Activated T-helper 2 cell treated with anti-CD3 and anti-CD28 coated beads, Interferon-gamma antibody, Interleukin-2, Interleukin-4, amounts not matched to agents 10 μg/mL and 5 μg/mL and 100 μg/mL, durations not matched to agents 14 hours and 24 hours and 36 hours (primary cell): ENCODE results near the gene XCR1. TPM values are rescaled to one million over a fixed set of nuclear protein-coding genes. Genes with fewer than 3 reads are reported as not detected.

Source experiments
- DNase-seq: peaks from one replicate; pipeline ENCODE4 v3.0.0; 2021; ENCODE audit warnings: low spot score
- H3K27ac Mint-ChIP-seq: one replicate; pipeline ENCODE4 v1.8.0; 2021; ENCODE audit warnings: mixed read lengths
- H3K27me3 Mint-ChIP-seq: one replicate; pipeline ENCODE4 v1.8.0; 2021; ENCODE audit warnings: low read depth, mixed read lengths
- H3K36me3 Mint-ChIP-seq: one replicate; pipeline ENCODE4 v1.8.0; 2021; ENCODE audit warnings: low read depth, mixed read lengths
- H3K4me1 Mint-ChIP-seq: one replicate; pipeline ENCODE4 v1.8.0; 2021; ENCODE audit warnings: low read depth, mixed read lengths
- H3K4me3 Mint-ChIP-seq: one replicate; pipeline ENCODE4 v1.8.0; 2021; ENCODE audit warnings: low read depth, mild to moderate bottlenecking, moderate library complexity, mixed read lengths
- H3K9me3 Mint-ChIP-seq: one replicate; pipeline ENCODE4 v1.8.0; 2021; ENCODE audit warnings: mixed read lengths
- intact Hi-C: fragments of 100-400 bp; cut with micrococcal nuclease; formaldehyde crosslinking; loops from one replicate; pipeline ENCODE4 v1.15.1; 2023
- total RNA-seq: library from RNA; stranded (reverse); gene quantifications from 2 replicates; pipeline ENCODE4 v1.2.3, GENCODE V29; 2022

Gene XCR1
- total RNA-seq, 1 donor from 2014 or later: 0.07 TPM

- Mint-ChIP-seq H3K27ac (no peak overlapping the region), H3K4me3 (no peak overlapping the region)
Measured at GRCh38 chr3:45969116-45969515, 58.2 kb downstream of the XCR1 start.

DNA sequence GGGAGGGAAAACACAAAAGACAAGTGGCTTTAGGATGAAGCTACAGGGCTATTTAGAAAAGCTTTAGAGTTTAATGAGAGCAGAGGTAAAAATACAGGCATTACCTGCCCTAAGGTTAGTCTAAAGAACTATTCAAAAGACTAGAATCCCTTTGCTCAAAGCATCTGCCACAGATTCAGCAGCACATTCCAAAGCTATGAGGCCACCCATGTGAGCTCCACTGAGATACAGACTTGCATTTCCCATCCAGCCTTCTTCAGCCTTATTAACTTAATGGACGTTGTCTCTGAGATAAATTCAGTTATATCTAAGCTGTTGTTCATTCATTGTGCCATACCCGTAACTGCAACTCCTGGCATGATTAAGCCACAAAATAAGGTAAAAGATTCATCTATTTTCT is 58.6 kb downstream of the XCR1 start:
- H3K4me1 Mint-ChIP-seq: peaks cover 74% of the 10 kb centered on the region
- H3K4me3 Mint-ChIP-seq: no peak overlapping the region
- intact Hi-C loops: no loop called here
- no peaks in the 10 kb centered on the region for H3K9me3 Mint-ChIP-seq
- H3K27me3 Mint-ChIP-seq: no peaks in the 10 kb centered on the region
- H3K27ac Mint-ChIP-seq: no peak overlapping the region
- H3K36me3 Mint-ChIP-seq: peaks cover 97% of the 10 kb centered on the region
- DNase-seq: no peak

More at GRCh38 chr3:45969116-45969515, 58.2 kb downstream of the XCR1 start:
- Mint-ChIP-seq H3K27me3 (no peaks in the 10 kb centered on the region), H3K9me3 (no peaks in the 10 kb centered on the region), H3K36me3 (peaks cover 96% of the 10 kb centered on the region), H3K4me1 (peaks cover 70% of the 10 kb centered on the region)
- intact Hi-C loops: no loop called here
- DNase-seq: no peak

DNA sequence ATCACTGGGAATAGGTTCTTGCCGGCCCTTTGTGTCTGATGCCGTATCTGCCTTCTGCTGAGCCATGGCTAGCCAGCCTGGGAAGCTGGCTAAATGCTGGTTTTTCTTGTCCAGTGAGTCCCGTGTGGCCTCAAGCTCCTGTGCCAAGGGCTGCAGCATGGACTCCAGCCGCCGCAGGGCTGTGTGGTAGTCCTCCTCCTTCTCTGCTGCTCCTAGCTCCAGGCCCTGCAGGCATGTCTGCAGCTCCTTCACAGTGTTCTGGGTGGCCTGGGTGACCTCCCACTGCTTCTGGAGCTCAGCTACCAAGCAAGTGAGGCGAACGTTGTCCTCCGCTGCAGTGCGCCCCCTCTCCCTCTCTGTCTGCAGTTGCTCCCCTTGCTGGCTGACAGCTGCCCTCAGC is 59.1 kb downstream of the XCR1 start:
- Mint-ChIP-seq H3K27me3 (no peaks in the 10 kb centered on the region), H3K9me3 (no peaks in the 10 kb centered on the region), H3K27ac (peak overlapping the region; percentile 39), H3K4me1 (peaks cover 74% of the 10 kb centered on the region), H3K36me3 (peaks cover 97% of the 10 kb centered on the region), H3K4me3 (no peak overlapping the region)
- intact Hi-C loops: no loop called here
- no peak for DNase-seq

- peaks cover 97% of the 10 kb centered on the region for H3K36me3 Mint-ChIP-seq
- no peak overlapping the region for H3K4me3 Mint-ChIP-seq
- intact Hi-C loops: no loop called here
- H3K27me3 Mint-ChIP-seq: no peaks in the 10 kb centered on the region
- peak overlapping the region; percentile 39 for H3K27ac Mint-ChIP-seq
- H3K9me3 Mint-ChIP-seq: no peaks in the 10 kb centered on the region
- H3K4me1 Mint-ChIP-seq: peaks cover 74% of the 10 kb centered on the region
- DNase-seq: no peak
Measured at GRCh38 chr3:45967724-45968123, 59.6 kb downstream of the XCR1 start.

Other genes with a start within 250 kb of the XCR1 start
- gene SLC6A20, start 230.9 kb downstream of the XCR1 start, total RNA-seq: not detected in 2 replicates
- 3.2 and 4.6 TPM in 2 replicates for gene LZTFL1, start 185.4 kb downstream of the XCR1 start, total RNA-seq
- not detected in 2 replicates for gene CCR9, start 140.9 kb downstream of the XCR1 start, total RNA-seq
- gene CXCR6, start 84.0 kb downstream of the XCR1 start, total RNA-seq: 9.3 and 10.7 TPM in 2 replicates
- gene FYCO1, start 31.7 kb downstream of the XCR1 start, total RNA-seq: 19.6 and 20.2 TPM in 2 replicates
- 0.41 and 0.51 TPM in 2 replicates for gene CCR1, start 180.8 kb upstream of the XCR1 start, total RNA-seq
- gene CCR3, start 215.0 kb upstream of the XCR1 start, total RNA-seq: not detected in 2 replicates